GM19193 (cell line): ENCODE results near the gene TPST2.

Experiments used
- POLR2A ChIP-seq: IDR thresholded peaks from 4 replicates; pipeline ENCODE4 v1.6.1; 2011; ENCODE audit not compliant: insufficient read depth, insufficient read length; ENCODE audit errors: extremely low read depth

The TPST2 gene

DNA sequence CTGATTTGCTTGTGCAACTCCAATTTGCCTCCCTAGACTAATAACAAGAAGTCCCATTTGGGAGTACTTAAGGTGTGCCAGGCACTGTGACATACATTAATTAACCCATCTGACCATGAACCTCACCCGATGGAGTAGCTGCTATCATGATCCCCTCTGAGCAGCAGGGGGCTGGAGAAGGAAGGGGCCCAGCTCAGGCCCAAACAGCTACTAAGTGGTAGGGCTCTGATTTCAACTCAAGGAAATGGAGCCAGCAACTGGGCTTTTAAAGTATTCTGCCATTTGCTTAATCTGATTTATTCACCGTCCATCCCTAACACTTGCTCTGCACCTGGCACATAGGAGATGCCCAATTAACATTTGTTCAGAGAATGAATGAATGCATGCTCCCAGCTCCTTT is 26.7 kb upstream of the TPST2 start:
- no peak for TF ChIP-seq POLR2A

DNA sequence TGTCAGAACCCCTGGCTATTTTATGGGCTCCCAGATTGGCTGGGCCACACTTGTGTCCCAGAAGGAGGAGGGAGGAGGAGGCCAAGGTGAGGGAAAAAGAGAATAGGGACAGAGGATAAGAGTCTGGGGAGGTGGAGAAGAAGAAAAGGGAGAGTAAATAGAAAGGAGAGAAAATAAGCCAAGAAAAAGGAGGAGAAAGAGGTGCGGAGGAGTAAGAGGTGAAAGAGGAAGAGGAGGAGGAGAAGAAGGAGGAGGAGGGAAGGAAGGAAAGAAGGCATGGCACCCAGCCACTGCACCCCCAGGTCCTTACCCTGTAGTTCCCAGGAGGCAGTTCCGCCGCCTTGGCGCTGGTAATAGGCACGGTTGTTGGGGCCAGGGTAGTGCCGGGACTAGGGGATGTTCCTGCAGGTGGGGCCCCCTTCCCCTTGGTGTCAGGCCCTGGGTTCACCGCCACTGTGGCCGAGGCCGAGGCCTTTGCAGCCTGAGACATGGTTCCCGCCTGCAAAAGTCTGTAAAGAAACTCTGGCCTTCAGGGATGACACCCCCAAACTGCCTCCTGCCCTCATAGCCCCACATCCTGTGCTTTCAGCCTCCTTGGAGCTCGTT is 26.0 kb upstream of the TPST2 start:
- TF ChIP-seq POLR2A: no peak

DNA sequence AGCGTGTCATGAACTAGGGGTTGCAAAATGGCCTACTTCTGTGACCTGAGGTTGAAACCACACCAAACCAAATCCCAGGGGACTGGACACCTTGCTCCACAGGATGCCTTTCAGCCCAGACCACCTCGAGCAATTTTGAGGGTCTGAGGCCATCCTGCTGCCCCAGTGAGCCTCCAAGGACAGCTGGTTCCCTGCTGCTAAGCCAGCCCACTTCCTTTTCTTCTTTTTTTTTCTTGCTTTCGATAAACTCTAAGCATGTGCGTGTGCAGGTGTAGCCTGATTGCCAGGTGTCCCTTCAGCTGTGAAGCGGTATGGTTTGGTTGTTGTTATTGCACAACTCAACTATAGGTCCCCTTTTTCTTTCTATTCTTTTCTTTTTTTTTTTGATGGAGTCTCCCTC is 25.2 kb upstream of the TPST2 start:
- TF ChIP-seq POLR2A: no peak

DNA sequence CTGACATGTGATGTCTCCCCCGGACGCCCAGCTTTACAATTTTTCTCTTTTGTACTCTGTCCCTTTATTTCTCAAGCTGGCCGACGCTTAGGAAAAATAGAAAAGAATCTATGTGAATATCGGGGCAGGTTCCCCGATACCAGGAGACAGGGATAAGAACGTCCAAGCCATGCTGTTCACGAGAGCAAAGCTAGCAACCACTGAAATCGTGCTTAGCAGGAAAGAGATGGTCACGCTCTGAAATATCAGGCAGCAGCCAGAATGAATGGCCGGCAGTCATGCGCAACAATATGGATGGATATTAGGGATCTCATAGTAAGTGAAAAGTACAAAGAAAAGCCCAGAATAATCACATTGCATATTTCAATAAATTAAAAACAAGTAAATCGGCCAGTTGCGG is 24.4 kb upstream of the TPST2 start:
- no peak for TF ChIP-seq POLR2A

DNA sequence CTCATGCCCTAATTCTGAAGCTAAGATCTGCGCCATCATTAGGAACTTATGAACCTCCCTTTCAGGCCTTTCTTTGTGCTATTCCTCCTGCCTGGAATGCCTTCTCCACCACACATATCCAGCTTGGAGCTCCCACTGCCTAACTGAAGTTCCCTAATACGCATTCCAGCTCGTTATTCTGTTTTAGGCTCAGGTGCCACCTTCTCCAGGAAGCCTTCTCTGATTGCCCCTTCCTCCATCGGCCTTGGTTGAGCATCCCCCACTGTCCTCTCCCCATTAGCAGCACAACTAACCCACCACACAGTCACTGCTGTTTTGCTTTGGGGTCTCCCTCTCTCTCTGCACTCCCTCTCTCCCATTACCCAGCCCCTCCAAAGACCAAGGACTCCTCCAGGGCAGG is 22.7 kb upstream of the TPST2 start:
- TF ChIP-seq POLR2A: no peak

DNA sequence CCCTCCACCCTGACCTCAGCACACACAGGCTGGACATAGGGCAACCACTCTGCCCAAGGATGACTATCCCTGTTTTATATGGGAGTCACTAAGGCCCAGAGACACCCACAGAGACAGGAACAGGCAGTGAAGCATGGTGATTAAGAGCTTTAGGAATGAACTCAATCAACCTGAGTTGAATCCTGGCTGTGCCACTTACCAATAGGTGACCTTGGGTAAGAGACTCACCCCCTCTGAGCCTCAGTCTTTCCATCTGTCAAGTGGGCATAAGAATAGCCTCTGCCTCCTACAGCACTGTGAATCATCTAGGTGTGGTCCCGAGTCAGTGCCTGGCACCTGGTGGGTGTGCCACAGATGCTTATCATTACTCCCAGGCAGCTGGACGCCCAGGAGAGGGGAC is 21.1 kb upstream of the TPST2 start:
- no peak for TF ChIP-seq POLR2A

DNA sequence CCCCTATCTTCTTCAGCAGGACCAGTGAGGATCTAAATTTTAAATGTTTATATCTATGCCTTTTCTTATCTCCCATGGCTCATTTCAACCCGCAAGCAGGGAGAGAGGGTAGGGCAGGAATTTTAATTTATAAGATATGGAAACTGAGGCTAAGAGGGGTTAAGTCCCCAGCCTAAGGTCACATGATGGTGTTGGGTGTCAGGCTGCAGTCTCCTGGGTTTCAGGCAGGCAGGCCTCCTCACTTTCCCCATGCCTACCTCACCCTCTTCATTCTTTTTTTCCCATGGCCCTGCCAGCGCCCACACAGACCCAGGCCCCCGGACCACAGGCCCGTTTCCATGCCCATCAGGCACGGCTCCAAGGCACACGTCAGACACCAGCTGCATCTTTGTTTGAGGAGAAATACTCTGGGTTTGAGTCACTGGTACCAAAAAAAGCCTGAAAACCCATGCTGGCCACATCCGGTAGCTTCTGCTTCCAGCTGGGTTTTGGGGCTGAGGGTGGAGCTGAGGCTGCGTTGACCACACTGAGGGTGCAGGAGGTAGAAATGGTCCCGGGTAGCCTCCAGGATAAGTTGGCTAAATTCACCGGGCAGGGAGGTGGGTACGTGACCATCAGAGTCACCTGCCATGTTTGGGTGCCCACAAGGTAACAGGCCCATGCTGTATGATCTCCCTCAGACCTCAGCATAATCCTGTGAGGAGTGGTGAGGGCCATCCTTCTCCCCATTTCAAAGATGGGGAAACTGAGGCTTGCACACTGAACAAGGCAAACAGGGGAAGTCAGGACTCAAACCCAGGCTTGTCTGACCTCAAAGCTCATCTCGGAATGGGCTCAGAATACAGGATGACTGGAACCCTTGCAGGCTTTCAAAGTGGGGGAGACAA is 20.4 kb upstream of the TPST2 start:
- no peak for TF ChIP-seq POLR2A

DNA sequence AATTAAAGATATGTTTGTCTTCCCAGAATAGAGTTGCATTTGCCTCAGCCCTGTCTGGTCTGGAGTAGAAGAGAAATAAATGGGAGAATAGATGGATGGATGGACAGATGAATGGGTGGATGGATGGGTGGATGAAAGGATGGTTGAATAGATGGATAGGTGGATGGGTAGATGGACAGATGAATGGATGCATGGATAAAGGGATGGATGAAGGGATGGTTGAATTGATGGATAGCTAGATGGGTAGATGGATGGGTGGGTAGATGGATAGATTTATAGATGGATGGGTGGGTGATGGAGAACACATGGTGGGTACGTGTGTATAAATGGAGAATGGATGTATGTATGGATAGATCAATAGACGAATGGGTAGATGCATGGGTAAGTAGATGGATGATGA is 19.4 kb upstream of the TPST2 start:
- no peak for TF ChIP-seq POLR2A

DNA sequence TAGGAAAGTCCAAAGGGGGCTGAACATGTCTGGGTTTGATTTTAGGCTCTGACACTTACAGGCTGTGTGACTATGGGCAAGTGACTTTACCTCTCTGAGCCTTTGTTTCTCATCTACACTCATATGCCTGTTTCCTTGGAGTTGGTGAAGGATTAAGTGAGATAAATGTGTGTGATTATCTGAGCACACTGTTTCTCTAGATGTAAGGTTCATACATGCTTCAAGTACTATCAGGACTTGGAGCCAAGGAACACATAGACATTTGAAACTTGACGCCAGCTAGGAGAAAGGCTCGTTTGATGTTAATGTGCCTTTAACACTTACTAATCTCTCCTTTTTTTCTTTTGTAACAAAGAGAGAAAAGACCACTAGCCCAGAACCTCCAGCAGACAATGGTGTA is 18.2 kb upstream of the TPST2 start:
- no peak for TF ChIP-seq POLR2A

DNA sequence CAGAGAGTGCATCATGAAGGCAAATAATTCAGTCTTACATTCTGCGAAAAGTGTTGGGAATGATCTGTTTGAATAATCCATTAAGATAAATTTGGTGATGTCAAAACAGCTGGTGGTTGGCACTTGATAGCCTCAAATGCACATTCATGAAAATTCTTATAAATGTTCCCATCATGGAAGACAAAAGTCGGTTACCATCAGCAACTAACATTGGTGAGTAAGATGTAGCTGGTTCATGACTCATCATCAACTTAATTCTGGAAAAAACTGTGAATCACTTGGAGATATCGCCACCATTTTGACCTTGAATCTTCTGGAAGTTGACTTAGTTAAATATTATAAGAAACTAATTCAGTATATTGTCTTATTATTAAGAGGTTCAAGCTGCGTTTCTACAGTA is 16.7 kb upstream of the TPST2 start:
- TF ChIP-seq POLR2A: no peak

DNA sequence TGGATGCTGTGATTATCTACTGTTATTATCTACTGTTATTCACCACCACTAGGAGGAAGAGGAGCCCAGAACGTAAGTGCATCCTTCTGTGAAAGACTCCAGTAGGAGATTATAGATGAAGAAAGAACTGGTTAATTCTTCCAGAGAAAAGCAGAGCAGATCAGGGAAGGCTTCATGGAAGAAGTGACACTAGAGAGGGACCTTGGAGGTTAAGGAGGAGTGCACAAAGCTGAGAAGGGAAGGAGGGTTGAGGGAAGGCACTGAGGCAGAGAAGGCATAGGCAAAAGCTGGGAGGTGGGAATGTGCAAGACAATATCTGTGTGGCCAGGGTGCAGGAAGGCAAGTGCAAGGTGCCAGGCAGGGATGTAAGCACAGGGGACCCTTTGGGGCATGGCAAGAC is 14.4 kb upstream of the TPST2 start:
- no peak for TF ChIP-seq POLR2A

DNA sequence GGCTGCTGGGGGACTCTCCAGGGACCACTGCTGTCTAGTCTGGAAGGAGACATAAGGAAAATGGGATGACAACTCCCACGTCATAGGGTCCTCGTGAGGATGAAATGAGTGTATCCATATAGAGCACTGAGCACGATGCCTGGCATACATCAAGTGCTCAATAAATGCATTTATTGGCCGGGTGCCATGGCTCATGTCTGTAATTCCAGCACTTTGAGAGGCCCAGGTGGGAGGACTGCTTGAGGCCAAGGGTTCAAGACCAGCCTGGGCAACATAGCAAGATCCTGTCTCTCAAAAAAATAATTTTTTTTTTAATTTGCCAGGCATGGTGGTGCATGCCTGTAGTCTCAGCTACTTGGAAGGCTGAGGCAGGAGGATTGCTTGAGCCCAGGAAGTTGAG is 12.2 kb upstream of the TPST2 start:
- TF ChIP-seq POLR2A: no peak

DNA sequence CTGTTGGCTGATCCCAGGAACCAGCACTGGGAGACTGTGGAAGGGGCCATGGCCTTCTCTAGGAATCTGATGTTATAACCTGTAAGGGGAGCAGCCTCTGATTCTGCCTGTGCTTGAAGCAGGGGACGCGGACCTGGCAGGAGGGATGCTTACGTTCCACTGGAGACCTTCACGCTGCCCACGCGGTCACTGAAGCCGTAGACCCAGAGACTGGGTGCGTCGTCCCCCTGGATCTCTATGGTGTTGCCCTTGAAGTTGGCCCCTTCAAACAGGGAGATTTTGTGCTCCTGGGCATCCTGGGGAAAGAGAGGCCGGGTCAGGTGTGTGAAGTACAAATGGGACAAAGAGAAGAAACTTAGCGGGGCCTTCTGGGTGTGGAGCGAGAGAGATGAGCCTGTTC is 11.8 kb upstream of the TPST2 start:
- no peak for TF ChIP-seq POLR2A

DNA sequence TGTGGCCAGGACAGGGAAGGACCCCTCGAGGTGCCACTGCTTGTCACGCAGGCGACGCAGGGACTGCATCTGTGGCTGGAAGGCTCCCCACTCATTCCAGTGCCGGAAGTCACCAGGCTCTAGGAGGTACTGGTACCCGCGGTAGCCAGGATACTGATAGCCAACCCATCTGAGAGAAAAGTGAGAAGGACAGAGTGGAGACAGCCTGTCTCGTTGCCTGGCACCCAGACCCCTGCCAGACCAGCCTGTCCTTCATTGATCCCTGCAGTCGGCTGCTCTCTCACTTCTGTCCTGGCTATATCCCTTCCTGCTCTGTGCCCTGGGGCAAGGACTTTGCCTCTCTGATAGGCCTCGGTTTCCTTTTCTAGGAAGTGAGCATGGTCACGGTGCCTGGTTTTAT is 9.6 kb upstream of the TPST2 start:
- TF ChIP-seq POLR2A: no peak

DNA sequence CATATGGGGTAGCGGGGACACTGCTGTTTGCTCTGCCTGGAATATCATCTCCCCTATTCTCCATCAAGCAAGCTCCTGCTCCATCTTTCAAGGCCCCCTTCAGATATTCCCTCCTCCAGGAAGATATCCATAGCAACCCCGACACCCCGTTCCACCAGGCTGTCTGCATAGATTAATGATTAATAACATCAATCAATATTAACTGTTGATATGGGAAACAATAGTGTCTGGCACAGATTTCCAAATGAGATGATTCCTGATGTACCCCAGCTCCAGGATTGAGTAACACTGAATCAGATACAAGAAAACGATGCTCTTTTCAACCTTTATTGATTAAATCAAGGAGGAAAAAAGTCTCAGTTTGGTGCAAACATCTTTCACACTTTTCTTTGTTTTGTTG is 7.5 kb upstream of the TPST2 start:
- TF ChIP-seq POLR2A: no peak

DNA sequence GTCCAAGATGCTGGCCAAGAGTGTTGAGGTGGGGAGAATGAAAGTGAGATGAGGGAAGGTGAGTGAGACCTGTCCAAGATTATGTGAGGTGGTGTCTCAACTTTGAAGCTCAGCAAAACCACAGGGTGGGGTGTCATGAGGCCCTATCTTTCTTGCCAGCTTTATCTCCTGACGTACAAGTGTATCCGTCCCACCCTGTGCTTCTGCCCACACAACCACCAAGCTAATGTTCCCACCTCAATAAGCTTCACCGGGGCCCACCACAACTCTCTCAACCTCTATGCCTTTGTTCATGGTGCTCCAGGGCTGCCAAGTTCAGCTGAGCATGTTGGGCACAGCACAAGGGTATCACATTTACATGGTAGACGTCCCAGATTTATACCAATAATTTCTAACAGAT is 7.1 kb upstream of the TPST2 start:
- TF ChIP-seq POLR2A: no peak
